HK-2 (cell line): Measurements from ENCODE around the gene PPP2R2B.

ENCODE experiments used
- DNase-seq: peaks from one replicate; pipeline ENCODE4 v3.0.0-alpha.2; 2018; ENCODE audit not compliant: unreplicated experiment

PPP2R2B gene

DNA sequence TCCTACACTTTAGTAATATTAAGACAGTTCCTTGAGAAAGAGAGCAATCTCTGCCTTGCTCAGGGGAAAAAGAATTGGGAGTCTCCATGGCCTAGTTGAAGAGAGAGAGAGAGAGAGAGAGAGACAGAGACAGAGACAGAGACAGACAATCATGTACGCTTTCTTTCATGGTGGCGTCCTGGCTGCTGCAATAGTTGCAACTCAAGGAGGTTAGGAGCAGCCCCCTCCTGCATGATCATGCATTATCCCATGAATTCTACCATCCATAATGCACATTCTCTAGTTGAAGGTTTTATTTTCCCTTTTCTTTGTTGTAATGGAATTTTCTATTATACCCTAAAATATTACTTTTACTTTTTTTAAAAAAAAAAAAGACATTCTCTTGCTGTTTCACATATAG is 50.7 kb downstream of the PPP2R2B start:
- DNase-seq, result no peak

- DNase-seq, result peak; percentile 5
Observed at GRCh38 chr5:146825033-146825432, 53.5 kb downstream of the PPP2R2B start.

GRCh38 chr5:146821732-146822131 is 56.8 kb downstream of the PPP2R2B start:
- no peak for DNase-seq

DNA sequence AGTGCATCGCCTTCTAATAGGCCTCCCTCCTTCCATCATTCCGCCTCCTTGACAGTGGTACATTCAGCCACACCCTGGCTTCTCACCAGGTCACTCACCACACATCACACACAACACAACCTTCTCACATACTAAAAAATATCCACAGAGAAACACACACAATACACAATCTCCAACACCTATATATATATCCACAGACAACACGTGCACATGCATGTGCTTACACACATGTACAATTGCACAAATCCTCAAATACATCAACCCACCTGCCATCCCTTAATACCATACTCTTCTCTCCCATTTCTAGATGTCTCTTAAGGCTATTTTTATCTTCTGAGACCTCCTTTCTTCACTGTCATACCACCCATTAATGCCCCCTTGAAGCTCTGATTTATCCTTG is 57.6 kb downstream of the PPP2R2B start:
- DNase-seq, result no peak

DNA sequence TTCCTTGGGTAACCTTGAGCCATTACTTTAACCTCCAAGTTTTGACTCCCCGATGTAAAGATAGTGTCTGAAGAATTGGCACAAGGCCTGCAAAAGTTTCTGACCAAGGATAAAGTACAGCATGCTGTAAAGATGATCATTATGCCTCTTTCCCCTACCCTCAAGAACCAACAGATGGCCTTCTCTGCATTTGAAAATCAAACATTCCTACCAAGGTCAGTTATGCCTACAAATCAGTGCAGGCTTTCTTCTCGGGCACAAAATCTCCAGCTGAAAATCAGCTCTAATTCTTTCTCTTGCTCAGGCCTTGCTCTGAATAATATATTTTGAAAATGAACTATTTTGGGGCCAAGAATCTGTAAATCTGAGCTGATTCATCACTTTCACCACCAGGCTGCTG is 59.7 kb downstream of the PPP2R2B start:
- DNase-seq, result no peak

GRCh38 chr5:146817973-146818372 is 60.6 kb downstream of the PPP2R2B start:
- DNase-seq, result no peak

GRCh38 chr5:146816775-146817387 is 61.7 kb downstream of the PPP2R2B start:
- DNase-seq, result no peak

GRCh38 chr5:146815411-146815810 is 63.1 kb downstream of the PPP2R2B start:
- no peak for DNase-seq

GRCh38 chr5:146813346-146814157 is 65.0 kb downstream of the PPP2R2B start:
- DNase-seq, result no peak

GRCh38 chr5:146805081-146805480 is 73.5 kb downstream of the PPP2R2B start:
- DNase-seq, result no peak

GRCh38 chr5:146802945-146803522 is 75.5 kb downstream of the PPP2R2B start:
- DNase-seq, result no peak

DNA sequence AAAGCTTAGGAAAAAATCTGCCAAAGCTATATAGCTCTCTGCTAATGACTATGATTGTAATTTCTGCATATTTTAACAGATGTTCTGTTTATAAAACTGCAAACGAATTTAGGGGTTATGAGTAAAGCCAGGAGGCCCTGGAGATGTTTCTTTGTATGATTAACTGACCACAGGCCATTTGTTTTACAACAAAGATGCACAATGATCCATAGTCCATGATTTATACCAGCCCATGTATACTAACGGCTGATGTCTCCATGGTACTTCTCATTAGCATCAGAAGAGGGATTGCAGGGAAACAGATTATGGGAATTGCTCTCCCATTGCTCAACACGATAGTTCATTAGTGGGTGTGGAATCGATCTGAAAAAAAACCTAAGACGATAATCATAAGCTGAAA is 78.9 kb downstream of the PPP2R2B start:
- DNase-seq, result no peak

- no peak for DNase-seq
Observed at GRCh38 chr5:146799231-146799630, 79.3 kb downstream of the PPP2R2B start.

DNA sequence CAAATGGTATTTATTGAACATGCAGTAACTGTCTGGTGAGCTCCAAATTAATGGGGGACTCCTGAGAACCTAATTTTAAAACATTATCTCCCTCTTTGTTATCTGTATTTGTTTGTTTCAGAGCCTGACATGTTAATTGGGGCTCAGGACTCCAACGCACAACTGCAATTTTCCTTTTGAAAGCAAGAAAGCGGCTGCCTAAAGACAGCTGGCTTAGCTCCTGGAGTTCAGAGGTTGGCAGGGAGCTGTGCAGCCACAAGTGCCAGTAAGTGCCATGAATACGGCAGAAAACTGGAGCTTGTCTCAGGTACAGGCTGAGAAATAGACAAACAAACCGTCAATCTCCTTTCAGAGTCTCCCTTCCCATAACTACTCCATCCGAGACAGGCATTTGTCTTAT is 80.9 kb downstream of the PPP2R2B start:
- no peak for DNase-seq

DNA sequence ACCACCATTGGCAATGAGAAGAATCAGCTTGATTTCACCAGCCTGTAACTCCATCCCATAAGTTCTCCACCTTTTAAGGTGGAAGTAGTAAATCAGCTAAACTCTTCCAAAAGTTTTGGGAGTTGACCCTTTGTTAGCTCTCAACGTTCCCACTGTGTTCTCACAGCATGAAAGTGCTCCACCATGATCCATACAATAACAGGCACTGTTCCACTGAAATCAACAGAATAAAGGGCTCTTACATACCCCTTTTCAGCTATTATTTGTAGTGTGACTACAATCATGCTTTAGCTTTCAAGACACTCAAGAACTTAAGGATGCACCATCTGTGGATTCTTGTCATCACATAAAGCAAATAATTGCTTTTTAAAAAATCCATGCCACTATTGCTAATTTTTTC is 81.6 kb downstream of the PPP2R2B start:
- DNase-seq, result no peak

DNA sequence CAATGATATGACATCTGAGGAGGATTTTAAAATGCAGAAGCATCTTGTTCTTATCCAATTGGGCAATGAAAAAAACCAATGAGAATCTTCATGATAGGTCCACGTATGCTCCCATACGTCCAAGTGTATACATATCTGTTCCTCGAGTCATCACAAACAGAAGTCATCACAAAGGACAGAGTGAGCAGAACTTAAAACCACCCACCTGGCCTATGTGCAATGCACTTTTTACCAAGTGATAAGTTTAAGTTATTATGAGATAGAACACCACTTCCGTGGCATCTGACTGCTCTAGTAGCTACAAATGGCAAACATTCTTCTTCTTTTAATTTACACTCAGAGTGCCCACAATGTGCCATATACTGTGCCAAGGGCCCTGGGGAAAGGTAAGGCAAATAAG is 82.4 kb downstream of the PPP2R2B start:
- no peak for DNase-seq

GRCh38 chr5:146794326-146795029 is 84.1 kb downstream of the PPP2R2B start:
- DNase-seq, result no peak

DNA sequence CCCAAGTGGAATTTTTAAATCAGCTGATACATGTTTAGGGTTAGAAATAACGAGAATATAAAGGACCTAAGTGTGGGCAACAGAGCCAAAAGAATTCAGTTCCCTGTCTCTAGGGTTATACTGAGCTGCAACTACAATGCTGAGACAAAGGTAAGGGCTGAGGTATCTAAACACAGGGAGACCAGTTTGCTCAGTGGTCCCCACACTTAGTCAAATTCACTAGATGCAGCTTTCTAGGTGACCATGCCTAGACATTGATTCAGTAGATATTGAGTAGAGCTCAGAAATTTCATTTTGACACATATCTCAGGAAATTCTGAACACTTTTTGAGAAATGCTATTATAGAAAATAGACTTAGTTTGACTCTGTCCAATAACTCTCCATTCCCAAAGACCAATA is 84.8 kb downstream of the PPP2R2B start:
- no peak for DNase-seq

DNA sequence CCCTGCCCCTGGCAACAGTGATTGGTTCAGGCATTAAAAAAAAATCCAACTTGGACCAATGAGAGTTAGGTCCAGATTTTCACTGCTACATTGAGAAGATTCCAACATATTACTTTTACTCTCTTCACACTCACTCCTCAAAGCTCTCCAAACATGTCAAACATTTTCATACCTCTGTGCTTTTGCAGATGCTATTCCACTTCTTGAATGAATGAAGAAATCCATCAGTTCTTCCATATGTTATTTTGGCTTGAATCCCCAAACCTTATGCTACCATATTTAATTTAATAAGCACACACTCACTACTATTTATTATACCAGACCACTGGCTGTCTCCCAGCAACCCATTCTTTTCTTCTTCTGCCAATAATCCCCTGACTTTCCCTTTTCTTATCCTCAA is 87.1 kb downstream of the PPP2R2B start:
- DNase-seq, result no peak

GRCh38 chr5:146789712-146790653 is 88.6 kb downstream of the PPP2R2B start:
- DNase-seq, result no peak

DNA sequence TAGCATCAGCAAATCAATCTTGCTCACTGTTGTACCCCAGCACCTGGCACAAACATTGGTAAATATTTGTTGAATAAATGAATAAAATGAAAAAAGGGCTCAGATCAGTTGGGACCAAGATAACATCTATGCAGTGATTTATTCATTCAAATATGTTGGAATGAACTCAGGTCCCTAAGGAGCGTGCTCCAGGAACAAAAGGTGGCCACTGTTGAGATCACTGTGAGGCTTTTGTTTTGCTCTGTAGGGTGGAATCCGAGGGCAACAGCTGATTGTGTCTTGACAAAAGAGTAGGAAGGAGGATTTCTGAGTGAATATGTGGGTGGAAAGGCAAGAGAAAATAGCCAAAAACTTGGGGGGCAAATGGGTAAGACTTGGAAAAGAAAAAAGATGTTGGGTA is 89.7 kb downstream of the PPP2R2B start:
- DNase-seq, result no peak
